GM13976 (cell line): Measurements from ENCODE around the gene PEAK1.

Source experiments
- DNase-seq: peaks from one replicate; pipeline ENCODE4 v3.0.0; 2012; ENCODE audit warnings: low spot score
- CTCF ChIP-seq: IDR thresholded peaks from 2 replicates; pipeline ENCODE4 v1.5.1; 2012; ENCODE audit warnings: borderline replicate concordance, mild to moderate bottlenecking; ENCODE audit not compliant: insufficient read depth; ENCODE audit errors: extremely low read depth, missing control alignments, control extremely low read depth
- in situ Hi-C: fragments of 300-500 bp; cut with MboI; formaldehyde crosslinking; loops from one replicate; pipeline ENCODE4 v1.12.0; 2022; ENCODE audit warnings: low sequenced_read_pairs, mixed read lengths, inconsistent platforms; ENCODE audit not compliant: unreplicated experiment

PEAK1 gene

GRCh38 chr15:77418391-77418965, 1.4 kb downstream of the PEAK1 start:
- in situ Hi-C loops: no loop called here
- TF ChIP-seq CTCF: no peak
- no peak for DNase-seq

- TF ChIP-seq CTCF: no peak
- in situ Hi-C loops: no loop called here
- no peak for DNase-seq
Measured at GRCh38 chr15:77417602-77418001, 2.3 kb downstream of the PEAK1 start.

GRCh38 chr15:77416954-77417353, 3.0 kb downstream of the PEAK1 start:
- no peak for TF ChIP-seq CTCF
- in situ Hi-C loops: no loop called here
- no peak for DNase-seq

- in situ Hi-C loops: no loop called here
- DNase-seq: no peak
Measured at GRCh38 chr15:77416148-77416455, 3.8 kb downstream of the PEAK1 start.

GRCh38 chr15:77415450-77416147, 4.3 kb downstream of the PEAK1 start:
- in situ Hi-C loops: no loop called here
- no peak for DNase-seq
- no peak for TF ChIP-seq CTCF

More at GRCh38 chr15:77416148-77416455, 3.8 kb downstream of the PEAK1 start:
- no peak for TF ChIP-seq CTCF

GRCh38 chr15:77414789-77415442, 5.0 kb downstream of the PEAK1 start:
- in situ Hi-C loops: no loop called here
- TF ChIP-seq CTCF: no peak
- DNase-seq: no peak
